H1 (cell line): Measurements from ENCODE around the gene ARFGEF3. TPM values are rescaled to one million over a fixed set of nuclear protein-coding genes. Genes with fewer than 3 reads are reported as not detected.

Experiments
- CTCF ChIA-PET: fragments of 300-600 bp; sonication (Branson Sonifier 250); formaldehyde crosslinking; loops from one replicate; lab custom pipeline; 2021; ENCODE audit not compliant: partially characterized antibody; lab: Charles Lee
- POLR2A ChIA-PET: fragments of 300-600 bp; sonication (Branson Sonifier 250); formaldehyde crosslinking; loops from one replicate; lab custom pipeline; 2021; ENCODE audit warnings: inconsistent platforms; ENCODE audit not compliant: partially characterized antibody; lab: Charles Lee
- DNase-seq, 2 experiments: peaks; one replicate each; pipeline versions ENCODE4 v3.0.0 to v3.0.0-alpha.2; 2010 to 2022; ENCODE audit warnings: low spot score in 2 of 2, low read depth in 1 of 2, mixed read lengths in 1 of 2
- FAIRE-seq: peaks from 2 replicates; lab custom pipeline; 2011; peaks lifted over from hg19 to GRCh38; lab: Jason Lieb, UNC
- H2AFZ ChIP-seq: 2 replicates; pipeline ENCODE4 v1.8.1; 2012; ENCODE audit warnings: low read length, inconsistent platforms
- H2AK5ac ChIP-seq: 2 replicates; pipeline ENCODE4 v1.6.1; 2013; ENCODE audit warnings: low read depth, low read length
- H2BK120ac ChIP-seq: replicated peaks from 2 replicates; pipeline ENCODE3; 2013; ENCODE audit warnings: low read depth, low read length, inconsistent platforms
- H2BK12ac ChIP-seq: 2 replicates; pipeline ENCODE4 v1.6.1; 2013; ENCODE audit warnings: low read depth, low read length
- H2BK15ac ChIP-seq: 2 replicates; pipeline ENCODE4 v1.6.1; 2013; ENCODE audit warnings: low read length
- H2BK20ac ChIP-seq: 2 replicates; pipeline ENCODE4 v1.6.1; 2013; ENCODE audit warnings: low read length
- H2BK5ac ChIP-seq: 2 replicates; pipeline ENCODE4 v1.6.1; 2013; ENCODE audit warnings: low read depth, low read length
- H3K14ac ChIP-seq: 2 replicates; pipeline ENCODE4 v1.6.1; 2013; ENCODE audit warnings: inconsistent platforms; ENCODE audit not compliant: insufficient read length
- H3K18ac ChIP-seq: 2 replicates; pipeline ENCODE4 v1.6.1; 2013; ENCODE audit warnings: low read length; ENCODE audit errors: extremely low read depth
- H3K23ac ChIP-seq: 2 replicates; pipeline ENCODE4 v1.6.1; 2013; ENCODE audit warnings: inconsistent platforms; ENCODE audit not compliant: insufficient read length
- H3K23me2 ChIP-seq: 2 replicates; pipeline ENCODE4 v1.6.1; 2013; ENCODE audit warnings: low read depth, low read length
- H3K27ac ChIP-seq: 2 replicates; pipeline ENCODE4 v1.6.1; 2011; ENCODE audit warnings: low read depth, low read length, inconsistent platforms
- H3K27me3 ChIP-seq, 4 experiments: replicated peaks in 1 of 4; 1 replicate in 1 of 4; 2 replicates in 3 of 4; pipeline versions ENCODE4 v1.6.1 to v1.8.1; 2011 to 2013; ENCODE audit warnings: low read length in 3 of 4, mild to moderate bottlenecking in 3 of 4, inconsistent platforms in 2 of 4, mixed read lengths in 2 of 4, moderate library complexity in 1 of 4; ENCODE audit not compliant: control insufficient read depth in 3 of 4, insufficient read depth in 3 of 4; ENCODE audit errors: extremely low read depth in 1 of 4
- H3K36me3 ChIP-seq, 4 experiments: 2 replicates each; pipeline versions ENCODE4 v1.6.1 to v1.8.1; 2011 to 2013; ENCODE audit warnings: mild to moderate bottlenecking in 4 of 4, low read length in 3 of 4, moderate library complexity in 2 of 4, control low read depth in 1 of 4, inconsistent platforms in 1 of 4; ENCODE audit not compliant: insufficient read depth in 4 of 4, control insufficient read depth in 2 of 4
- H3K4ac ChIP-seq: replicated peaks from 2 replicates; pipeline ENCODE3; 2013; ENCODE audit warnings: low read length, low read depth, mixed read lengths, inconsistent platforms; ENCODE audit not compliant: insufficient read length
- H3K4me1 ChIP-seq, 4 experiments: replicated peaks in 1 of 4; 1 replicate in 1 of 4; 2 replicates in 3 of 4; pipeline versions ENCODE4 v1.6.1 to v1.8.1; 2011 to 2013; ENCODE audit warnings: low read length in 3 of 4, inconsistent platforms in 2 of 4, mixed read lengths in 1 of 4; ENCODE audit not compliant: insufficient read depth in 4 of 4, control insufficient read depth in 3 of 4
- H3K4me2 ChIP-seq, 2 experiments: 2 replicates each; pipeline versions ENCODE4 v1.6.1 to v1.8.1; 2011 to 2013; ENCODE audit warnings: low read depth in 2 of 2, low read length in 2 of 2, control low read depth in 1 of 2, inconsistent platforms in 1 of 2, mild to moderate bottlenecking in 1 of 2; ENCODE audit not compliant: insufficient read depth in 1 of 2
- H3K4me3 ChIP-seq, 4 experiments: fragments of 200-600, 300-600 bp in 1 of 4; sonication (generic), shearing (Covaris generic), sonication (Bioruptor Twin) in 1 of 4; 2 replicates each; pipeline versions ENCODE4 v1.5.1 to v1.8.1; 2011 to 2016; ENCODE audit warnings: low read length in 4 of 4, low read depth in 3 of 4, control low read depth in 2 of 4, inconsistent platforms in 2 of 4, mild to moderate bottlenecking in 2 of 4, mixed read lengths in 1 of 4, moderate library complexity in 1 of 4; ENCODE audit not compliant: insufficient read depth in 2 of 4; ENCODE audit errors: extremely low read depth in 1 of 4
- H3K56ac ChIP-seq: replicated peaks from 2 replicates; pipeline ENCODE3; 2013; ENCODE audit warnings: low read depth, mild to moderate bottlenecking, mixed read lengths, low read length, inconsistent platforms; ENCODE audit not compliant: insufficient read length
- H3K79me1 ChIP-seq: 2 replicates; pipeline ENCODE4 v1.6.1; 2013; ENCODE audit warnings: low read depth, low read length, control low read depth
- H3K79me2 ChIP-seq, 2 experiments: 2 replicates each; pipeline versions ENCODE4 v1.6.1 to v1.8.1; 2012 to 2013; ENCODE audit warnings: low read length in 2 of 2, mild to moderate bottlenecking in 2 of 2, inconsistent platforms in 1 of 2; ENCODE audit not compliant: insufficient read depth in 2 of 2, control insufficient read depth in 1 of 2
- H3K9ac ChIP-seq, 4 experiments: replicated peaks in 1 of 4; 1 replicate in 1 of 4; 2 replicates in 3 of 4; pipeline versions ENCODE4 v1.6.1 to v1.8.1; 2011 to 2013; ENCODE audit warnings: low read depth in 3 of 4, low read length in 3 of 4, control low read depth in 2 of 4, mild to moderate bottlenecking in 2 of 4, moderate library complexity in 2 of 4, inconsistent platforms in 1 of 4; ENCODE audit errors: extremely low read depth in 1 of 4
- H3K9me3 ChIP-seq, 2 experiments: 2 replicates each; pipeline versions ENCODE4 v1.6.1 to v1.8.1; 2012 to 2013; ENCODE audit warnings: mild to moderate bottlenecking in 2 of 2, moderate library complexity in 2 of 2, control low read depth in 1 of 2, inconsistent platforms in 1 of 2, low read depth in 1 of 2, low read length in 1 of 2, mixed read lengths in 1 of 2; ENCODE audit not compliant: insufficient read depth in 2 of 2
- H4K20me1 ChIP-seq, 2 experiments: replicated peaks in 1 of 2; 2 replicates each; pipeline versions ENCODE3 to v1.8.1; 2011 to 2013; ENCODE audit warnings: inconsistent platforms in 2 of 2, low read length in 2 of 2, mild to moderate bottlenecking in 1 of 2; ENCODE audit not compliant: insufficient read depth in 2 of 2, control insufficient read depth in 1 of 2
- H4K5ac ChIP-seq: 2 replicates; pipeline ENCODE4 v1.6.1; 2013; ENCODE audit warnings: low read length, low read depth, mixed read lengths, inconsistent platforms; ENCODE audit not compliant: insufficient read length
- H4K8ac ChIP-seq: 2 replicates; pipeline ENCODE4 v1.8.0; 2013; ENCODE audit warnings: mild to moderate bottlenecking, moderate library complexity, low read length, inconsistent platforms; ENCODE audit not compliant: insufficient read depth; ENCODE audit errors: extremely low read depth
- H4K91ac ChIP-seq: replicated peaks from 2 replicates; pipeline ENCODE3; 2013; ENCODE audit warnings: low read length, mixed read lengths, inconsistent platforms; ENCODE audit not compliant: insufficient read length
- CBX8 ChIP-seq: fragments of 300-800, 300-1000 bp; sonication (generic); IDR thresholded peaks from 2 replicates; pipeline ENCODE4 v1.7.1; 2016; ENCODE audit warnings: low read depth, low read length, borderline replicate concordance
- GTF2F1 ChIP-seq: IDR thresholded peaks from 2 replicates; pipeline ENCODE4 v1.6.1; 2012; ENCODE audit warnings: low read depth, low read length, improper control_type of control experiment, borderline replicate concordance
- KDM5A ChIP-seq: fragments of 200-600 bp; IDR thresholded peaks from 2 replicates; pipeline ENCODE4 v1.7.1; 2012; ENCODE audit warnings: mild to moderate bottlenecking, low read length, inconsistent platforms, mixed read lengths
- WGBS, 2 experiments: shearing (Covaris generic) in 1 of 2; methylation state at CpG; one replicate each; pipeline versions ENCODE4 v1.1.6 to v1.1.7; 2013 to 2015; ENCODE audit warnings: low lambda C conversion rate in 2 of 2, mixed read lengths in 2 of 2, inconsistent platforms in 1 of 2, low coverage in 1 of 2, missing lambda C conversion rate in 1 of 2; ENCODE audit not compliant: insufficient replicate concordance in 2 of 2, insufficient coverage in 1 of 2, insufficient read length in 1 of 2; ENCODE audit errors: extremely low coverage in 1 of 2, missing lambda C conversion rate in 1 of 2; 5-methylcytosine and 5-hydroxymethylcytosine counted together
- polyA plus RNA-seq, 7 experiments: library from polyadenylated mRNA; depleted of rRNA in 3 of 7; stranded (reverse) in 5 of 7; unstranded in 2 of 7; fragments of >200 nt in 5 of 7; fragments of 200-250 nt in 2 of 7; gene quantifications; 1 replicate in 5 of 7; 2 replicates in 1 of 7; 4 replicates in 1 of 7; pipeline versions ENCODE4 v1.2.1 to v1.2.3, GENCODE V29; 2011 to 2013; ENCODE audit warnings: missing spikeins in 2 of 7, mixed read lengths in 2 of 7
- total RNA-seq: library from RNA; stranded (reverse); fragmentation: NEBNext Ultra II Directional; extraction: Animal tissue kit (Norgen Biotek cat#: 25700); gene quantifications from 2 replicates; pipeline ENCODE4 v1.2.1, GENCODE V29; 2021

Gene ARFGEF3
- total and polyA plus RNA-seq, 2 of the 8 experiments (the other 6 are each of a cell fraction or from before 2014, with no cell fraction given) = 5.8 to 23.2 TPM

GRCh38 chr6:138347864-138348263 lies 186.1 kb downstream of the ARFGEF3 start:
- Histone ChIP-seq H2BK15ac (no peak overlapping the region), H3K4me2 (no peak overlapping the region), H3K79me2 (no peaks in the 10 kb centered on the region), H2AFZ (no peak overlapping the region), H3K4me1 (peaks cover 0 to 3% (median 1%) of the 10 kb centered on the region in 4 experiments; a peak in 3 of 7 replicates), H3K9me3 (no peaks in the 10 kb centered on the region), H3K4me3 (no peak overlapping the region), H4K5ac (no peak overlapping the region), H3K56ac (no peak overlapping the region), H3K14ac (no peak overlapping the region), H2BK5ac (no peak overlapping the region), H2BK12ac (no peak overlapping the region), H3K27me3 (no peaks in the 10 kb centered on the region), H3K23ac (no peak overlapping the region), H2BK20ac (no peak overlapping the region), H4K91ac (no peak overlapping the region), H2BK120ac (no peak overlapping the region), H3K36me3 (no peaks in the 10 kb centered on the region), H4K20me1 (no peaks in the 10 kb centered on the region), H2AK5ac (no peak overlapping the region), H3K4ac (no peak overlapping the region), H4K8ac (no peak overlapping the region), H3K79me1 (no peaks in the 10 kb centered on the region), H3K9ac (no peak overlapping the region), H3K23me2 (no peaks in the 10 kb centered on the region), H3K18ac (no peak overlapping the region), H3K27ac (no peak overlapping the region)
- DNase-seq (no peak), FAIRE-seq (no peak)
- ChIA-PET POLR2A (interaction anchor here (1.0 kb wide), 1 partner anchor 9 kb away, joined by 4 read pairs; no protein-coding TSS in a partner anchor), CTCF (interaction anchor here (0.6 to 1.2 kb wide), 2 partner anchors 72 to 345 kb away, joined by 4 read pairs; no protein-coding TSS in a partner anchor)
- WGBS, 2 experiments = 89% methylated on average over 2 of the region's 2 CpGs; no CpG with 5 or more reads in 1 of the 2 experiments
- TF ChIP-seq CBX8 = no peak
- no peak for TF ChIP-seq KDM5A
- TF ChIP-seq GTF2F1 = no peak
